Measurements from ENCODE around the gene XRCC1. TPM values are rescaled to one million over a fixed set of nuclear protein-coding genes. Genes with fewer than 3 reads are reported as not detected.

Gene XRCC1
- total and polyA plus RNA-seq, 7 donors: 8.8 to 31.8 (median 19.9) TPM

- Histone ChIP-seq H3K4me1 (peaks cover 0 to 41% (median 22%) of the 10 kb centered on the region in 4 donors), H3K36me3 (peaks cover 0 to 12% (median 2%) of the 10 kb centered on the region in 4 donors), H3K27me3 (no peaks in the 10 kb centered on the region), H3K27ac (peak overlapping the region in 1 of 4 donors; percentile 96), H3K9me3 (no peaks in the 10 kb centered on the region), H3K4me3 (no peak overlapping the region)
- no peak for DNase-seq
- TF ChIP-seq POLR2A (IDR thresholded peaks at IDR 0.05) (no peak), POLR2AphosphoS5 (IDR thresholded peaks at IDR 0.05) (no peak), EP300 (IDR thresholded peaks at IDR 0.05) (no peak)
- TF ChIP-seq, protein P1, sequence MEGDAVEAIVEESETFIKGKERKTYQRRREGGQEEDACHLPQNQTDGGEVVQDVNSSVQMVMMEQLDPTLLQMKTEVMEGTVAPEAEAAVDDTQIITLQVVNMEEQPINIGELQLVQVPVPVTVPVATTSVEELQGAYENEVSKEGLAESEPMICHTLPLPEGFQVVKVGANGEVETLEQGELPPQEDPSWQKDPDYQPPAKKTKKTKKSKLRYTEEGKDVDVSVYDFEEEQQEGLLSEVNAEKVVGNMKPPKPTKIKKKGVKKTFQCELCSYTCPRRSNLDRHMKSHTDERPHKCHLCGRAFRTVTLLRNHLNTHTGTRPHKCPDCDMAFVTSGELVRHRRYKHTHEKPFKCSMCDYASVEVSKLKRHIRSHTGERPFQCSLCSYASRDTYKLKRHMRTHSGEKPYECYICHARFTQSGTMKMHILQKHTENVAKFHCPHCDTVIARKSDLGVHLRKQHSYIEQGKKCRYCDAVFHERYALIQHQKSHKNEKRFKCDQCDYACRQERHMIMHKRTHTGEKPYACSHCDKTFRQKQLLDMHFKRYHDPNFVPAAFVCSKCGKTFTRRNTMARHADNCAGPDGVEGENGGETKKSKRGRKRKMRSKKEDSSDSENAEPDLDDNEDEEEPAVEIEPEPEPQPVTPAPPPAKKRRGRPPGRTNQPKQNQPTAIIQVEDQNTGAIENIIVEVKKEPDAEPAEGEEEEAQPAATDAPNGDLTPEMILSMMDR (IDR thresholded peaks at IDR 0.05): no peak
- 94 to 95% methylated on average over 23 of the region's 23 CpGs for WGBS, 2 donors
- intact Hi-C loops (cut with DNase I): loop anchor here (5.0 kb wide), 2 partner anchors 40 to 55 kb away; no protein-coding TSS in a partner anchor
Observed at GRCh38 chr19:43502419-43502976, 72.8 kb downstream of the XRCC1 start.

DNA sequence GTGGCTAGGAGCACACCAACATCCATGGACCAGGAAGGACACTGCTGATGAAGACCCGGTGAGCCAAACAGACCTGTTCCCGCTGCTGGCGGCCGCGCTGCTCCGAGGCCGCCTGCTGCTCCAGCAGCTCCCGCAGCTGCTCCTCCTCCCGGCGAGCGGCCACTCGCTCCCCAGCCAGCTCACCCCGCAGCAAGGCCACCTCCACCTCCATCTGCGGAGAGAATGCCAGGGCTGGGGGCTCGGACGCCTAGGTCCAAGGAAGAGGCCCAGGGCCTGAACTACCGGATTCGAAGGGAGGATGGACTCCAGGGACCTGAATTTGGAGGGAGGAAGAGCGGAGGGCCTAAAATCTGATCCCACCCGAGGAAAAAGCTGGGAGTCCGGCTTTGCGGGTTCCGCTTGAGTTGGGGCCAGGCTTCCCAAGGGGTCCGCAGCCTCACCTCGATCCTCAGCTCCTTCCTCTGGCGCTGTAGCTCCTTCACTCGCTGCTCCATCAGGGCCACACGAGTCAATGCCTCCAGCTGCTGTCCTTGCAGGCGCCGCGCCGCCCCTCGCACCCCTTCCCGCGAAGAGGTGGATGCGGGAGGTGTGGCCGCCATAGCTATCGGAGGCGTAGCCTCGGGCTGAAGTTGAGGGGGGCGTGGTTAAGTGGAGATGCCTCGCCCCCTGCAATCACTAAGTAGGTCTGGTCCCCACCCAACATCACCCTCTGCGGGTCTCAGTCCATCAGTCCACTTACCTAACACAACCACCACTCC lies 73.5 kb downstream of the XRCC1 start:
- Histone ChIP-seq H3K4me1 (peaks cover 0 to 41% (median 22%) of the 10 kb centered on the region in 4 donors), H3K9me3 (no peaks in the 10 kb centered on the region)
- WGBS, 2 donors: 88 to 90% methylated on average over 43 of the region's 43 CpGs

DNA sequence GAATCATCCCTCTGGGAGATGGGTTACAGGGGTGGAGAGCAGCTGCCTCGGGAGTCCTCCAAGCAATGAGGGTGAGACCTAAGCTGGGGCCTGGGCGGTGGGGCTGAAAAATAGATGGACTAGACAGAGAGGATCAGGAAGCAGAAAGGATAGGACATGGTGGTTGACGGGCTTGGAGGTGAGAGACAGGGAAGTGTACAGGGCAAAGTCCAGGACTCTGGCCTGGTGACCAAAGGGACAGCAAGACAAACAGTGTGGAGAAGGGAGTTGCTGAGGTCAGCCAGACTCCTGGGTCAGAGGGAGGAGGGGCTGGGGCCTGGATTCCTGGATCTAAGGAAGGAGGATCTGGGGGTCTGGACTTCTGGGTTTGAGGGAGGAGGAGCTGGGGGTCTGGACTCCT lies 76.3 kb downstream of the XRCC1 start:
- peak overlapping the region in 1 of 4 donors; percentile 4 for H3K27ac ChIP-seq
- 76 to 84% methylated on average over 3 of the region's 3 CpGs for WGBS, 2 donors

More for the DNA sequence above, 73.5 kb downstream of the XRCC1 start:
- Histone ChIP-seq H3K36me3 (peaks cover 0 to 18% (median 7%) of the 10 kb centered on the region in 4 donors), H3K4me3 (no peak overlapping the region), H3K27me3 (no peaks in the 10 kb centered on the region), H3K27ac (no peak overlapping the region)
- intact Hi-C loops (cut with DNase I): loop anchor here (5.0 kb wide), 2 partner anchors 40 to 55 kb away; no protein-coding TSS in a partner anchor
- DNase-seq: no peak
- no peak for TF ChIP-seq EP300 (IDR thresholded peaks at IDR 0.05)
- TF ChIP-seq POLR2AphosphoS5 (IDR thresholded peaks at IDR 0.05): no peak

GRCh38 chr19:43498233-43498842 lies 77.0 kb downstream of the XRCC1 start:
- Histone ChIP-seq H3K27ac (peak overlapping the region in 1 of 4 donors; percentile 4), H3K4me3 (no peak overlapping the region), H3K27me3 (no peaks in the 10 kb centered on the region), H3K9me3 (no peaks in the 10 kb centered on the region), H3K36me3 (peaks cover 0 to 43% (median 14%) of the 10 kb centered on the region in 4 donors), H3K4me1 (peaks cover 0 to 33% (median 15%) of the 10 kb centered on the region in 4 donors)
- intact Hi-C loops (cut with DNase I): no loop called here
- 83 to 86% methylated on average over 5 of the region's 5 CpGs for WGBS, 2 donors
- TF ChIP-seq EP300 (IDR thresholded peaks at IDR 0.05): no peak
- TF ChIP-seq POLR2AphosphoS5 (IDR thresholded peaks at IDR 0.05): no peak
- TF ChIP-seq, protein P1 (IDR thresholded peaks at IDR 0.05): no peak
- no peak for TF ChIP-seq POLR2A (IDR thresholded peaks at IDR 0.05)
- no peak for DNase-seq

More for the DNA sequence above, 76.3 kb downstream of the XRCC1 start:
- intact Hi-C loops (cut with DNase I): no loop called here
- Histone ChIP-seq H3K4me1 (peaks cover 0 to 35% (median 15%) of the 10 kb centered on the region in 4 donors), H3K27me3 (no peaks in the 10 kb centered on the region), H3K4me3 (no peak overlapping the region), H3K9me3 (no peaks in the 10 kb centered on the region), H3K36me3 (peaks cover 0 to 41% (median 14%) of the 10 kb centered on the region in 4 donors)
- TF ChIP-seq EP300 (IDR thresholded peaks at IDR 0.05) (no peak), POLR2AphosphoS5 (IDR thresholded peaks at IDR 0.05) (no peak), POLR2A (IDR thresholded peaks at IDR 0.05) (no peak)
- TF ChIP-seq, protein P1 (IDR thresholded peaks at IDR 0.05): no peak
- no peak for DNase-seq

DNA sequence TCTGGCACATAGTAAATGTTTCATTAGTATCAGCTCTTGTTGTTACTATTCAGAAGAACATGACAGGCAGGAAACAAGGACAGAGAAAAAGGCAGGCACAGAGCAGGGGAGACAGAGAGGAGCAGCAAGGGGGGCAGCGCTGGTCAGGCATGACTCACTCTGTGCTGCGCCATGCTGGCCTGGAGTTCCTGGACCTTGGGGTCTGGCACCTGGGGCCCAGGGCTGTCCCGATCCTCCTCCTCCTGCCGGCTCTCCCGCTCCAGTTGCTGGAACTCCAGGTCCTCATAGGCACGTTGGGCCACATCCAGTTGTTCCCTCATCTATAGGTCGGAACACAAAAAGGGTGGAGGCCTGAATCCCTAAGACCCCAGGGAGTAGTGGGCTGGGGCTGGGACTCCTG lies 78.4 kb downstream of the XRCC1 start:
- H3K9me3 ChIP-seq: no peaks in the 10 kb centered on the region
- 97% methylated on average over 7 of the region's 7 CpGs for WGBS, 2 donors
- H3K4me1 ChIP-seq: peaks cover 0 to 19% (median 8%) of the 10 kb centered on the region in 4 donors
- no peak for TF ChIP-seq POLR2AphosphoS5 (IDR thresholded peaks at IDR 0.05)
- TF ChIP-seq EP300 (IDR thresholded peaks at IDR 0.05): no peak
- no peaks in the 10 kb centered on the region for H3K27me3 ChIP-seq
- no peak overlapping the region for H3K27ac ChIP-seq
- DNase-seq: no peak
- H3K4me3 ChIP-seq: no peak overlapping the region
- peaks cover 0 to 43% (median 14%) of the 10 kb centered on the region in 4 donors for H3K36me3 ChIP-seq
- intact Hi-C loops (cut with DNase I): no loop called here
